K562 (cell line): ENCODE results near the gene CSNK1A1L.

Experiments used
- TF ChIP-seq, protein P1 (sequence below): sonication (generic); formaldehyde crosslinking; IDR thresholded peaks from 2 replicates; pipeline ENCODE4 v1.9.0; 2022; ENCODE audit warnings: mild to moderate bottlenecking, missing genetic modification reagents
- TF ChIP-seq, protein P2 (sequence below): sonication (generic); formaldehyde crosslinking; IDR thresholded peaks from 2 replicates; pipeline ENCODE4 v1.8.0; 2022; ENCODE audit warnings: mild to moderate bottlenecking, missing genetic modification reagents

DNA sequence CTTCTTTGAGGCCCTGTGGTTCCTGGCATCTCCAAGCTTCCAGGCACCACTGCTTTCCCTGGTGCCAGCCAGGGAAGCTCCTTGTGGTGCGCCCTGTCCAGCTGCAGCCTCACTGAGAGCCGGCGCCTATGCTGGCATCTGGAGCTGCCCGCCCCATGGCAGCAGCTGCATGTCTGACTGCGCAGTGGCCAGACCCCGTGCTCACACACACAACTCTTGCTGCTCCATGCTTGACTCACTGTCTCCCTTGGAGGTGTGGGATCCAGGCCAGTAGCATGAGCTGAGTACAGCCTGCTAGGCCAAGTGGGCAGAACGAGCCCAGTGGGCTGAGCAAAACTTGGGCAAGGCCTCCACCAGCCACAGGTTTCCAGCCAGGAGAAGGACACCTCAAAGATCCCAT, 34.5 kb downstream of the CSNK1A1L start:
- TF ChIP-seq, protein P1, sequence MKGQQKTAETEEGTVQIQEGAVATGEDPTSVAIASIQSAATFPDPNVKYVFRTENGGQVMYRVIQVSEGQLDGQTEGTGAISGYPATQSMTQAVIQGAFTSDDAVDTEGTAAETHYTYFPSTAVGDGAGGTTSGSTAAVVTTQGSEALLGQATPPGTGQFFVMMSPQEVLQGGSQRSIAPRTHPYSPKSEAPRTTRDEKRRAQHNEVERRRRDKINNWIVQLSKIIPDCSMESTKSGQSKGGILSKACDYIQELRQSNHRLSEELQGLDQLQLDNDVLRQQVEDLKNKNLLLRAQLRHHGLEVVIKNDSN, result no peak
- TF ChIP-seq, protein P2, sequence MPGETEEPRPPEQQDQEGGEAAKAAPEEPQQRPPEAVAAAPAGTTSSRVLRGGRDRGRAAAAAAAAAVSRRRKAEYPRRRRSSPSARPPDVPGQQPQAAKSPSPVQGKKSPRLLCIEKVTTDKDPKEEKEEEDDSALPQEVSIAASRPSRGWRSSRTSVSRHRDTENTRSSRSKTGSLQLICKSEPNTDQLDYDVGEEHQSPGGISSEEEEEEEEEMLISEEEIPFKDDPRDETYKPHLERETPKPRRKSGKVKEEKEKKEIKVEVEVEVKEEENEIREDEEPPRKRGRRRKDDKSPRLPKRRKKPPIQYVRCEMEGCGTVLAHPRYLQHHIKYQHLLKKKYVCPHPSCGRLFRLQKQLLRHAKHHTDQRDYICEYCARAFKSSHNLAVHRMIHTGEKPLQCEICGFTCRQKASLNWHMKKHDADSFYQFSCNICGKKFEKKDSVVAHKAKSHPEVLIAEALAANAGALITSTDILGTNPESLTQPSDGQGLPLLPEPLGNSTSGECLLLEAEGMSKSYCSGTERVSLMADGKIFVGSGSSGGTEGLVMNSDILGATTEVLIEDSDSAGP (CRISPR knock-in tag), result no peak
